Astrocyte (in vitro differentiated cells and primary cell): ENCODE data around the gene LSM12. TPM values are rescaled to one million over a fixed set of nuclear protein-coding genes. Genes with fewer than 3 reads are reported as not detected.

Experiments used
- DNase-seq: peaks from one replicate; pipeline ENCODE4 v3.0.0-alpha.2; 2010; ENCODE audit warnings: low read depth
- FAIRE-seq: peaks from 2 replicates; lab custom pipeline; 2011; peaks lifted over from hg19 to GRCh38; lab: Jason Lieb, UNC
- H2AFZ ChIP-seq: 2 replicates; pipeline ENCODE4 v1.6.0; 2012; ENCODE audit warnings: low read depth, low read length, inconsistent platforms
- H3K27ac ChIP-seq: 2 replicates; pipeline ENCODE4 v1.5.1; 2011; ENCODE audit warnings: low read depth, low read length, inconsistent platforms
- H3K27me3 ChIP-seq: 2 replicates; pipeline ENCODE4 v1.6.0; 2011; ENCODE audit warnings: low read length, inconsistent platforms; ENCODE audit not compliant: insufficient read depth
- H3K36me3 ChIP-seq: 2 replicates; pipeline ENCODE4 v1.5.1; 2011; ENCODE audit warnings: low read length, inconsistent platforms; ENCODE audit not compliant: insufficient read depth
- H3K4me1 ChIP-seq: 2 replicates; pipeline ENCODE4 v1.5.1; 2011; ENCODE audit warnings: low read length, inconsistent platforms; ENCODE audit not compliant: insufficient read depth
- H3K4me2 ChIP-seq: 2 replicates; pipeline ENCODE4 v1.6.0; 2012; ENCODE audit warnings: low read length, inconsistent platforms
- H3K4me3 ChIP-seq: 2 replicates; pipeline ENCODE4 v1.5.1; 2011; ENCODE audit warnings: low read depth, mild to moderate bottlenecking, low read length, inconsistent platforms; ENCODE audit not compliant: insufficient read depth
- H3K79me2 ChIP-seq: 2 replicates; pipeline ENCODE4 v1.6.0; 2012; ENCODE audit warnings: mild to moderate bottlenecking, low read length, inconsistent platforms; ENCODE audit not compliant: insufficient read depth
- H3K9ac ChIP-seq: 2 replicates; pipeline ENCODE4 v1.6.0; 2012; ENCODE audit warnings: mild to moderate bottlenecking, low read length, inconsistent platforms
- H3K9me3 ChIP-seq: 2 replicates; pipeline ENCODE4 v1.5.1; 2012; ENCODE audit warnings: low read depth, mild to moderate bottlenecking, low read length, inconsistent platforms; ENCODE audit not compliant: insufficient read depth
- H4K20me1 ChIP-seq: 2 replicates; pipeline ENCODE4 v1.6.0; 2012; ENCODE audit warnings: low read length, inconsistent platforms; ENCODE audit not compliant: insufficient read depth
- H3K27ac Mint-ChIP-seq: one replicate; pipeline ENCODE4 v1.8.0; 2021; ENCODE audit warnings: mild to moderate bottlenecking, mixed read lengths; ENCODE audit not compliant: unreplicated experiment
- H3K27me3 Mint-ChIP-seq: one replicate; pipeline ENCODE4 v1.8.0; 2021; ENCODE audit warnings: low read depth, mixed read lengths; ENCODE audit not compliant: unreplicated experiment
- H3K36me3 Mint-ChIP-seq: one replicate; pipeline ENCODE4 v1.8.0; 2021; ENCODE audit warnings: low read depth, mixed read lengths; ENCODE audit not compliant: unreplicated experiment
- H3K4me1 Mint-ChIP-seq: one replicate; pipeline ENCODE4 v1.8.0; 2021; ENCODE audit warnings: low read depth, mixed read lengths; ENCODE audit not compliant: unreplicated experiment
- H3K4me3 Mint-ChIP-seq: one replicate; pipeline ENCODE4 v1.8.0; 2021; ENCODE audit warnings: mild to moderate bottlenecking, moderate library complexity, mixed read lengths; ENCODE audit not compliant: unreplicated experiment
- H3K9me3 Mint-ChIP-seq: one replicate; pipeline ENCODE4 v1.8.0; 2021; ENCODE audit warnings: mild to moderate bottlenecking, mixed read lengths; ENCODE audit not compliant: unreplicated experiment
- CTCF ChIP-seq: IDR thresholded peaks from 2 replicates; pipeline ENCODE4 v1.5.1; 2011; ENCODE audit warnings: low read depth, mild to moderate bottlenecking, inconsistent platforms, low read length, moderate library complexity; ENCODE audit not compliant: insufficient read depth
- EZH2 ChIP-seq: IDR thresholded peaks from 2 replicates; pipeline ENCODE4 v1.6.1; 2012; ENCODE audit warnings: mild to moderate bottlenecking, low read length, inconsistent platforms; ENCODE audit not compliant: insufficient read depth
- total RNA-seq: library from RNA; stranded (reverse); gene quantifications from 2 replicates; pipeline ENCODE4 v1.2.1, GENCODE V29; 2021

LSM12 gene
- total RNA-seq, 1 donor from 2014 or later: 90.5 TPM

DNA sequence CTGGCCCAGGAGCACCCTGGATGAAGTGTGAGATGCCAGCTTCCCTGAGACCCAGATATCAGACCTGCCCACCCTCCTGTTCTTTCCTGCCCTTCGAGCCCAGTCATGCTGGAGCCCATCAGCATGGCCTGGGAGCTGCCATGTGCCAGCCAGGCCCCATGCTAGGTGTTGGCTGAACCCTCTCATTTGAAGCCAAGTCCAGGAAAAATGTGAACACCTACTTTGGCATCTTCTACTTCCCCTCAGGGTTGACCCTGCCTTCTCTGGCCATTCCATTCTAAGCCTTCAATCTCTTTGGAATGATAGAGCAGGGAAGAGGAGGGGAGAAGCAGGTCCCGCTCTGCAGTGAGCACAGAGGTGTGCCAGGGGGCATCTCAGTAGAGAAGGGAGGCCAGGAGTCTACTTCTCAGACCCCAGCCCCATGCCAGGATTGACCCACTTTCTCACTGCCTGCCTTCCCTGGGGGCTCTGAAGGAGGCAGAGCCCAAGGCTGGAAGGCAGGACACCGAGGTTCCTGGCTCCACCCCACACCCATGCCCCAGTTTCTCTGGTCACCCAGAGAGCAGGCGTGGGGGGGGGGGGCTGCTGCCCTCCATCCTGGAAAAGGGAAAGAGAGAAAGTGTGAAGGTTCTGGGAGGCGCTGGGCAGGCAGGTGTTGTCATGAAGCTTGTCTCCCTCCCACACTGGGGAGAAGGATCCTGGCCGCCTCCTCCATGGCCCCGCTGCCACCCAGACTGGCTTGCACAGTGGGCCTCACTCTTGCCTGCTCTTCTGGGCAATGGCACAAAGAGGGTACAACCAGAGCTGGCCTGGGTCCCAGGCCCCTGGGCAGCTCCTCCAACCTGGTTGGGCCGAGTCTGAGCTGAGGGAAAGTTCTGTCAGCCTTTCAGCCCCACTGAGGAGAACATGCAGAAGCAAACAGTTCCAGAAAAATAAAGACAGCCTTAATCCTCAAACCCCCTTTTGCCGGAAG lies 47.7 kb upstream of the LSM12 start:
- Histone ChIP-seq H3K4me3 (no peak overlapping the region), H3K4me2 (no peak overlapping the region), H3K9ac (no peak overlapping the region), H3K27me3 (no peaks in the 10 kb centered on the region), H3K27ac (no peak overlapping the region), H3K36me3 (no peaks in the 10 kb centered on the region), H4K20me1 (peaks cover 63% of the 10 kb centered on the region), H3K4me1 (peaks cover 32% of the 10 kb centered on the region), H2AFZ (no peak overlapping the region), H3K79me2 (peaks cover 9% of the 10 kb centered on the region), H3K9me3 (no peaks in the 10 kb centered on the region)
- Mint-ChIP-seq H3K27me3 (peaks cover 6% of the 10 kb centered on the region), H3K36me3 (peaks cover 11% of the 10 kb centered on the region), H3K4me1 (peaks cover 15% of the 10 kb centered on the region), H3K4me3 (no peak overlapping the region), H3K9me3 (no peaks in the 10 kb centered on the region), H3K27ac (no peak overlapping the region)
- FAIRE-seq (no peak), DNase-seq (no peak)
- TF ChIP-seq CTCF (no peak), EZH2 (no peak)

DNA sequence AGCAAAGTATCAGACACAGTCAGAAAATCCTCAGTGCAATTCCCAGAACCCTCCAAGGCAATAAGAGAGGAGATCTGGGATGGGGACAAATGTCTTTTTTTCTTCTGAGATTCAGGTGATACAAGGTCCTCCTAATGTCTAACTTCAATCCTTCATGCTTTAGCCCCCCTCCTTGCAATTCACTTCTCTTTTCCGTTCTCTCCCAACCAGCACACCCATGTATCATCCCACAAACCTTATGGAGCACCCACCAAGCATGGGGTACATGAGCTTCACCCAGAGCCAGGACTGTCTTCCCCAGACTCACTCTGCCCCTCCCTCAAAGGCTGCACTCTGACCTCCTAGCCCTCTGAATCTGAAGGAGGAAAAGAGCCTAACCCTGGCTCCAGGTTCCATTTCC lies 46.9 kb upstream of the LSM12 start:
- H2AFZ ChIP-seq: no peak overlapping the region
- no peaks in the 10 kb centered on the region for H3K27me3 ChIP-seq
- H3K9ac ChIP-seq: no peak overlapping the region
- H4K20me1 ChIP-seq: peaks cover 60% of the 10 kb centered on the region
- Mint-ChIP-seq H3K4me3 (no peak overlapping the region), H3K9me3 (no peaks in the 10 kb centered on the region), H3K4me1 (peaks cover 17% of the 10 kb centered on the region), H3K27me3 (peaks cover under 1% of the 10 kb centered on the region), H3K27ac (no peak overlapping the region), H3K36me3 (peaks cover 9% of the 10 kb centered on the region)
- H3K4me3 ChIP-seq: no peak overlapping the region
- H3K4me2 ChIP-seq: no peak overlapping the region
- H3K4me1 ChIP-seq: peaks cover 38% of the 10 kb centered on the region
- no peak overlapping the region for H3K27ac ChIP-seq
- peaks cover 9% of the 10 kb centered on the region for H3K79me2 ChIP-seq
- DNase-seq: no peak
- TF ChIP-seq EZH2: no peak
- no peak for TF ChIP-seq CTCF
- no peak for FAIRE-seq
- H3K9me3 ChIP-seq: no peaks in the 10 kb centered on the region
- H3K36me3 ChIP-seq: no peaks in the 10 kb centered on the region
